Measurements from ENCODE around the gene SAYSD1. TPM values are rescaled to one million over a fixed set of nuclear protein-coding genes. Genes with fewer than 3 reads are reported as not detected.

SAYSD1 gene
- total and polyA plus RNA-seq, 2 experiments from 2014 or later = 16.9 to 23.4 TPM

DNA sequence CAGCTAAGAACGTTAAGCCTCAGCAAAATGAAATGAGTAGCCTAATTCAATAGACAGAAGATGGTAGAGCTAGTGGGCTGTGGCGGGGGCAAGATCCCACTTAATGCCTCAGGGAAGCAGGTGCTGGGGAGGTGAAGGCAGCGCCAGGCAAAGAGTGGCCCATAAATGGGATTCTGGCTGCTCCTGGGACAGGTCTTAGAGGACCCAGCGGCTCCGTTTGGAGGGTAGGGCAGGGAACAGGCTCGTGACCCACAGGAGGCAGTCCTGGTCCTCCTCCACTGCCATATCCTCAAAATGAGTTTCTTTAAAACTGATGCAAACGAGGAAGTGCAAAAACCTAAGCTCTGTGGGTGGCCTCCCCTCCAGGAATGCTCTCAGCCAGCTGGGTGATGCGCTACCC, 32.7 kb downstream of the SAYSD1 start:
- H2AFZ ChIP-seq = no peak overlapping the region
- H3K27me3 ChIP-seq = peaks cover 8% of the 10 kb centered on the region
- 77% methylated on average over 8 of the region's 8 CpGs for WGBS (ENCODE audit: low lambda C conversion rate, missing lambda C conversion rate)

DNA sequence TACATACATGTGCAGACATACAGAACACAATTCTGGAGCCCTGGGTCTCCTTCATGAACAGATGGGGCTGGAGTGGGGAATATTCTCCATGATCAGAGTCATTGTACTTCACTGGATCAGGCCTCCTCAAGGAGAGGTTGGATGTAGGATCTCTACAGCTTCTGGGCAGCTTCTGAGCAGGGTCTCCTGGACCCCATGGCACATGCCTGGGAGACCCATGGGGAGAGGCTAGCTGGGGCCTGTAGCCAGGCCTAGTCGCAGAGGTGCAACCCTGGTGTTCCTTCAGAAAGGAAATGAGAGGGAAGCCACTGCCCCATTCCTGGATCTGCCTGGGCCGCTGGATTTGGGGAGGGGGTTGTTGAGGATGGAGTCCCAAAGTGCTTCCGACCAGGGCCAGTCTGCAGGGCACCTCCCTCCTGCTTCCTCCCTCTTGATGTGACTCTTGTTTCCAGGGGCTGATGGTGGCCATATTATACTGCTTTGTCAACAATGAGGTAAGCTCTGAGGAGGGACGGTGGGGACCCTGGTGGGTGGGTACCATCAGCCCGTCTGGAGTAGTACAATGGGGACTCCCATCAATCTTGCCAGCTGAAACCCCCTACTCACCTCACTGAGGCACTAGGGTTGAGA, 34.6 kb downstream of the SAYSD1 start:
- 88% methylated on average over 5 of the region's 5 CpGs for WGBS (ENCODE audit: low lambda C conversion rate, missing lambda C conversion rate)
- no peak for TF ChIP-seq EZH2phosphoT487 (IDR thresholded peaks at IDR 0.05; ENCODE audit: low read depth, severe bottlenecking, unreplicated experiment)
- no peaks in the 10 kb centered on the region for H3K36me3 ChIP-seq (replicated peaks; ENCODE audit: insufficient read depth, low read depth)
- H3K9me3 ChIP-seq (ENCODE audit: low read depth) = no peaks in the 10 kb centered on the region
- no peaks in the 10 kb centered on the region for H3K27me3 ChIP-seq
- H3K9me2 ChIP-seq (replicated peaks; ENCODE audit: insufficient read depth) = no peaks in the 10 kb centered on the region
- no peak overlapping the region for H3K4me3 ChIP-seq
- H3K79me2 ChIP-seq = no peaks in the 10 kb centered on the region
- H3K27ac ChIP-seq = no peak overlapping the region
- no peak overlapping the region for H3K4me2 ChIP-seq
- H3K4me1 ChIP-seq (ENCODE audit: insufficient read depth) = no peaks in the 10 kb centered on the region
- DNase-seq (ENCODE audit: low spot score) = no peak
- H4K20me1 ChIP-seq (ENCODE audit: insufficient read depth, poor library complexity, severe bottlenecking) = no peaks in the 10 kb centered on the region
- H2AFZ ChIP-seq = no peak overlapping the region

More for the DNA sequence above, 32.7 kb downstream of the SAYSD1 start:
- H4K20me1 ChIP-seq (ENCODE audit: insufficient read depth, poor library complexity, severe bottlenecking) = no peaks in the 10 kb centered on the region
- H3K36me3 ChIP-seq (replicated peaks; ENCODE audit: insufficient read depth, low read depth) = no peaks in the 10 kb centered on the region
- H3K4me2 ChIP-seq = no peak overlapping the region
- no peak for DNase-seq (ENCODE audit: low spot score)
- no peak overlapping the region for H3K4me3 ChIP-seq
- no peaks in the 10 kb centered on the region for H3K4me1 ChIP-seq (ENCODE audit: insufficient read depth)
- H3K27ac ChIP-seq = no peak overlapping the region
- TF ChIP-seq EZH2phosphoT487 (IDR thresholded peaks at IDR 0.05; ENCODE audit: low read depth, severe bottlenecking, unreplicated experiment) = no peak
- TF ChIP-seq, protein P1, sequence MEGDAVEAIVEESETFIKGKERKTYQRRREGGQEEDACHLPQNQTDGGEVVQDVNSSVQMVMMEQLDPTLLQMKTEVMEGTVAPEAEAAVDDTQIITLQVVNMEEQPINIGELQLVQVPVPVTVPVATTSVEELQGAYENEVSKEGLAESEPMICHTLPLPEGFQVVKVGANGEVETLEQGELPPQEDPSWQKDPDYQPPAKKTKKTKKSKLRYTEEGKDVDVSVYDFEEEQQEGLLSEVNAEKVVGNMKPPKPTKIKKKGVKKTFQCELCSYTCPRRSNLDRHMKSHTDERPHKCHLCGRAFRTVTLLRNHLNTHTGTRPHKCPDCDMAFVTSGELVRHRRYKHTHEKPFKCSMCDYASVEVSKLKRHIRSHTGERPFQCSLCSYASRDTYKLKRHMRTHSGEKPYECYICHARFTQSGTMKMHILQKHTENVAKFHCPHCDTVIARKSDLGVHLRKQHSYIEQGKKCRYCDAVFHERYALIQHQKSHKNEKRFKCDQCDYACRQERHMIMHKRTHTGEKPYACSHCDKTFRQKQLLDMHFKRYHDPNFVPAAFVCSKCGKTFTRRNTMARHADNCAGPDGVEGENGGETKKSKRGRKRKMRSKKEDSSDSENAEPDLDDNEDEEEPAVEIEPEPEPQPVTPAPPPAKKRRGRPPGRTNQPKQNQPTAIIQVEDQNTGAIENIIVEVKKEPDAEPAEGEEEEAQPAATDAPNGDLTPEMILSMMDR (IDR thresholded peaks at IDR 0.05; ENCODE audit: poor library complexity) = no peak
- no peak for TF ChIP-seq EZH2 (IDR thresholded peaks at IDR 0.05; ENCODE audit: borderline replicate concordance)
- H3K9me3 ChIP-seq (ENCODE audit: low read depth) = no peaks in the 10 kb centered on the region
- no peaks in the 10 kb centered on the region for H3K79me2 ChIP-seq
- no peaks in the 10 kb centered on the region for H3K9me2 ChIP-seq (replicated peaks; ENCODE audit: insufficient read depth)

DNA sequence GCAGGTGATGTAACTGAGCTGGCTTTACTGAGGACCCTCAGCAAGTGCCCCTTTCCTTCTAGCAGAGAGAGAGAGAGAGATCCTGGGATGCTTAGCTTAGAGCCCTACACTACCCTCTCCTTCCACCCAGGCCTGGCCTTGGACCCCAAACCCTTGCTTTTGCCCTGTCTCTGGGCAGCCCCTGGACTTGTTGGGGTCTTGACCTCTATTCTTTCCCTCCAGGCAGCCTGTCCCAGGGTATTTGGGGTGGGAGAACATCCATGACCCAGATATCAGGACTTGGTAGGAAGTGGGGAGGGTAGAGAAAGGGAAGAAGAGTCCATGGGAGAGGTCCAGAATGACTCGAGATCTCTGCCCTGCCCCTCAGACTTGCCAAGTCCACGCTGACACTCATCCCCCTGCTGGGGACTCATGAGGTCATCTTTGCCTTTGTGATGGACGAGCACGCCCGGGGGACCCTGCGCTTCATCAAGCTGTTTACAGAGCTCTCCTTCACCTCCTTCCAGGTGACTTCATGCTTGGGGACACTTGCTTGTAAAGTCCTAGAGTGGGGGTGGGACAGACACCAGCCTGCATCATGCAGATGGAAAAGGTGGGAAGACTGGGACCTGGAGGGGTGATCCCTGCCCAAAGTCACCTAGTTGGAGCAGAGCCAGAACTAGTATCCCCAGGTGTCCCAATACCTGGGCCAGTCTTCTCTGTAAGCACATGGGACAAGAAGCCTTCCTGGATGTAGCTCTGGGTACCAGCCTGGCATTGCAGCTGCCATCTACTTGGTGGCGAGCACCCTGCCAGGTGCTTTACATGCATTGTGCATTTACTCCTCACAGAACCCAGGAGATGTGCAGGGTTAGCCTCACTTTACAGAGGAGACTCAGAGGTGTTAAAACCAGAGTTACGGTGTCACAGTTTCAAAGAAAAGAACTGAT, 35.5 kb downstream of the SAYSD1 start:
- Histone ChIP-seq H3K27ac (no peak overlapping the region), H3K9me2 (replicated peaks; ENCODE audit: insufficient read depth) (no peaks in the 10 kb centered on the region), H2AFZ (no peak overlapping the region), H3K36me3 (replicated peaks; ENCODE audit: insufficient read depth, low read depth) (no peaks in the 10 kb centered on the region), H3K9me3 (ENCODE audit: low read depth) (no peaks in the 10 kb centered on the region), H3K4me2 (no peak overlapping the region), H3K4me1 (ENCODE audit: insufficient read depth) (no peaks in the 10 kb centered on the region), H3K27me3 (no peaks in the 10 kb centered on the region), H3K4me3 (no peak overlapping the region), H4K20me1 (ENCODE audit: insufficient read depth, poor library complexity, severe bottlenecking) (no peaks in the 10 kb centered on the region), H3K79me2 (no peaks in the 10 kb centered on the region)
- no peak for DNase-seq (ENCODE audit: low spot score)
- 72% methylated on average over 8 of the region's 8 CpGs for WGBS (ENCODE audit: low lambda C conversion rate, missing lambda C conversion rate)
- no peak for TF ChIP-seq EZH2phosphoT487 (IDR thresholded peaks at IDR 0.05; ENCODE audit: low read depth, severe bottlenecking, unreplicated experiment)
- TF ChIP-seq, protein P1 (IDR thresholded peaks at IDR 0.05; ENCODE audit: poor library complexity) = no peak
- TF ChIP-seq EZH2 (IDR thresholded peaks at IDR 0.05; ENCODE audit: borderline replicate concordance) = no peak

DNA sequence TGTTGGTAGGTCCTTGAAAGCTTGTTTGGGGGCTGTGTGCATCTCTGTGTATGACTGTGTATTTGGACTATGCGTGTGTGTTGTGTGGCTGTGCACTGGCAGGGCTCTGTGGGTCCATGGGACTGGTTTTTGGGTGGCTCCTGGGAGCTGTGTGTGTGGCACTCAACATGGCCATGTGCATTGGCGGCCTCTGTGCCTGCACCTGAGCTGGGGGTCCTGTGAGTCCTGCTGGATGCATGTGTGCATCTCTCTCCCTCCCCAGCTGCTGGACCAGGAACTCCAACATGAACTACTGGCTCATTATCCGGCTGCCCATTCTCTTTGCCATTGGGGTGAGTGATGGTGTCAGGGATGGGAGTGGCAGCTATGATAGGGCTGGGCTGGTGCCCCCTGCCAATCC, 36.3 kb downstream of the SAYSD1 start:
- H4K20me1 ChIP-seq (ENCODE audit: insufficient read depth, poor library complexity, severe bottlenecking) = no peaks in the 10 kb centered on the region
- no peaks in the 10 kb centered on the region for H3K36me3 ChIP-seq (replicated peaks; ENCODE audit: insufficient read depth, low read depth)
- H3K4me3 ChIP-seq = no peak overlapping the region
- no peaks in the 10 kb centered on the region for H3K79me2 ChIP-seq
- no peaks in the 10 kb centered on the region for H3K9me2 ChIP-seq (replicated peaks; ENCODE audit: insufficient read depth)
- no peak overlapping the region for H3K4me2 ChIP-seq
- WGBS (ENCODE audit: low lambda C conversion rate, missing lambda C conversion rate) = 87% methylated on average over 3 of the region's 3 CpGs
- no peaks in the 10 kb centered on the region for H3K9me3 ChIP-seq (ENCODE audit: low read depth)
- H3K27me3 ChIP-seq = no peaks in the 10 kb centered on the region
- no peak for DNase-seq (ENCODE audit: low spot score)
- TF ChIP-seq EZH2phosphoT487 (IDR thresholded peaks at IDR 0.05; ENCODE audit: low read depth, severe bottlenecking, unreplicated experiment) (no peak), EZH2 (IDR thresholded peaks at IDR 0.05; ENCODE audit: borderline replicate concordance) (no peak)
- TF ChIP-seq, protein P1 (IDR thresholded peaks at IDR 0.05; ENCODE audit: poor library complexity) = no peak
- H3K27ac ChIP-seq = no peak overlapping the region
- H2AFZ ChIP-seq = no peak overlapping the region
- H3K4me1 ChIP-seq (ENCODE audit: insufficient read depth) = no peaks in the 10 kb centered on the region

All from hepatocyte (in vitro differentiated cells).